Measurements from ENCODE around the gene NBPF3.
"Not testable (repeated sequence)": the region's sequence is repeated elsewhere in the genome, so short reads cannot be mapped to it uniquely, and the experiment has no call there.

DNA sequence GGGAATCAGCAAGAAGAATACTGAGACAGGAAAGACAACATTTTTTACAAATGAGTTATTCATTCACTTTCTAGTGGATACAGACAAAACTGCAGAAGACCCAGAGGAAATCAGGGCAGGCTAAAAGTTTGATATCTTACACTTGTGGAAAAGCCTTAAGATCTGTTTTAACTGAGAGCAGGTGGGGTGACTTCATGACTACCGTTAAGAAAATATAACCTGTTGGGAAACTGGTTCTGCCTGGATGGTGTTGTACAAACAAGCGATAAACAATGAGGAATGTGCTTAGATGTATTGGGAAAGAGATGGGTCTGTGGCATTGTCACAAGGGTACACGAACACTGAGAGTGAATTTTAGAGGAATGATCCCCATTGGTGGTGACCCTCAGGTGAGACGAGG, 28.0 kb downstream of the NBPF3 start:
- TF ChIP-seq EZH2, CTCF (IDR thresholded peaks at IDR 0.05): not testable (repeated sequence)

Measured in neural progenitor cell (in vitro differentiated cells).